ENCODE measurements around the gene P2RX7. TPM values are rescaled to one million over a fixed set of nuclear protein-coding genes. Genes with fewer than 3 reads are reported as not detected.

The P2RX7 gene
- total RNA-seq, 5 donors from 2014 or later (not counting 1 experiment from before 2014, with no cell fraction given), result 4.6 to 11.0 (median 6.9) TPM

DNA sequence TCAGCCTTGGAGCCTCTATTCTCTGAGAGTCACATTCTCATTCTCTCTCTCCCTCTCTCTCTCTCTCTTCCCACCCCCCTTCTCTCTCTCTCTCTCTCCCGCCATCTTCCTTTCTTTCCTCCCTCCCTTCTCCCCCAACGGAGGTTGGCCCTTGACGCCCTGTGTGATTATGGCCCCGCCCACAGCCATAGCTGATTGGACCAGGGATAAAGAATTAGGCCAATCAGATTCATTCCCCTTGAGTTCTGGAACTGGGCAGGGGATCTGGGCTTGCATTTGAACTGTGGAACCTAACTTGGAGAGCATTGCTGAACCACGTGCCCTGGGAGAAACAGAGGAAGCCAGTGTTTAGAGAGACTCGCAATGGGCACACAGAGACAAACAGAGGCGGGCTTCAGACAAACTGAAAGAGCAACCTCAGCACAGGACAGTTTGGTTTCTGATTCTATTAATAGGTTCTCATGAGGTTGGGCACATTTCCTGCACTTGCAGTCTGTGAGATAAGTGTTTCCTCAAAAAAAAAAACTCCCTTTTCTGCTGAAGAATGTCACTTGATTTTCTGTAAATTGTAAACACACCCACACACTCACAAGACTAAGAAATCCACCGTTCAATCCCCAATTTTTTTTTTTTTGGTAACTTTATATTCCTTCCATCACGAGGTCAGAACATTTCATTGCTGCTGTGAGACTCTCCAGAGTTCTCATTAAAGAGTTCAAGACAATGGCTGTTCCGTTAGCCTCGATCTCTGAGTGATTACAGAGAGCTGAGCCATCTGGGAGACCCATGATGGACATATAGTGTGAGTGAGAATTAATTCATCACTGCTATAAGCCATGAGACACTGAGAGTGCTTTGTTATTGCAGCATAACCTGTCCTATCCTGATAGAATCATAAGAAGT, 3.5 kb upstream of the P2RX7 start:
- H3K27ac ChIP-seq (ENCODE audit: low read length), result peak overlapping the region; percentile 92
- peaks cover 31 to 57% of the 10 kb centered on the region in 2 experiments for H3K4me1 ChIP-seq (ENCODE audit: control insufficient read depth in 1 of 2, extremely low read depth in 1 of 2, insufficient read depth in 2 of 2, low read length in 2 of 2)
- peak overlapping the region; percentile 74 to 77 (median 75) for H3K4me3 Mint-ChIP-seq
- POLR2A ChIA-PET, result interaction anchor here (0.6 to 0.7 kb wide), 3 partner anchors 34 to 92 kb away, joined by 5 to 8 read pairs (median 6); no protein-coding TSS in a partner anchor
- DNase-seq, result peak; percentile 62 to 88 (median 75)
- H3K4me1 Mint-ChIP-seq, result peaks cover 79 to 87% (median 81%) of the 10 kb centered on the region in 3 donors
- peak overlapping the region; percentile 89 to 91 for H3K27ac Mint-ChIP-seq
- no peaks in the 10 kb centered on the region for H3K27me3 ChIP-seq (replicated peaks in 1 of 2; ENCODE audit: control insufficient read depth in 2 of 2, extremely low read depth in 1 of 2, insufficient read depth in 2 of 2, low read length in 1 of 2)
- WGBS (ENCODE audit: insufficient coverage), result 0% methylated on average over 5 of the region's 11 CpGs
- CTCF ChIA-PET, result interaction anchor here (0.6 to 0.7 kb wide), 2 partner anchors 10 to 418 kb away, joined by 3 to 9 read pairs; no protein-coding TSS in a partner anchor
- no peaks in the 10 kb centered on the region for H3K36me3 ChIP-seq (ENCODE audit: control insufficient read depth in 2 of 2, extremely low read depth in 1 of 2, insufficient read depth in 1 of 2, low read length in 1 of 2)
- no peaks in the 10 kb centered on the region for H3K9me3 Mint-ChIP-seq
- H3K36me3 Mint-ChIP-seq, result no peaks in the 10 kb centered on the region
- H3K9me3 ChIP-seq, result no peaks in the 10 kb centered on the region
- H3K4me3 ChIP-seq (ENCODE audit: control insufficient read depth in 1 of 2, extremely low read depth in 1 of 2, low read length in 1 of 2), result peak overlapping the region; percentile 38 to 39
- ATAC-seq (replicated peaks in 1 of 4), result peak; percentile 83 to 87 (median 84)
- no peaks in the 10 kb centered on the region for H3K27me3 Mint-ChIP-seq

DNA sequence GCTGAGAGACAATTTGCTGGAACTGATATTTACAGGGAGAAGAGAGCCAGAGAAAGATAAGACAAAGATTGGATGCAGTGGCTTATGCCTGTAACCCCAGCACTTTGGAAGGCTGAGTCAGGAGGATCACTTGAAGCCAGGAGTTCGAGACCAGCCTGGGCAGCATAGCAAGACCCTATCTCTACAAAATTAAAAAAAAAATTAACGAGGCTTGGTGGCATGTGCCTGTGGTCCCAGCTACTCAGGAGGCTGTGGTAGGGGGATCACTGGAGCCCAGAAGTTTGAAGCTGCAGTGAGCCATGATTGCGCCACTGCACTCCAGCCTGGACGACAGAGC, 2.9 kb upstream of the P2RX7 start:
- no peaks in the 10 kb centered on the region for H3K9me3 Mint-ChIP-seq
- H3K4me3 ChIP-seq (ENCODE audit: control insufficient read depth in 1 of 2, extremely low read depth in 1 of 2, low read length in 1 of 2), result peak overlapping the region in 1 of 2 donors; percentile 39
- peaks cover 79 to 87% (median 81%) of the 10 kb centered on the region in 3 donors for H3K4me1 Mint-ChIP-seq
- ATAC-seq (replicated peaks in 1 of 4) (no peak), DNase-seq (no peak)
- no peaks in the 10 kb centered on the region for H3K27me3 Mint-ChIP-seq
- ChIA-PET POLR2A (interaction anchor here in 1 of 2 donors (0.6 kb wide), 1 partner anchor 92 kb away, joined by 5 read pairs; no protein-coding TSS in a partner anchor), CTCF (no interaction called here)
- peak overlapping the region; percentile 74 to 77 (median 75) for H3K4me3 Mint-ChIP-seq
- WGBS (ENCODE audit: insufficient coverage), result no CpG with 5 or more reads among the region's 4 CpGs
- H3K36me3 ChIP-seq (ENCODE audit: control insufficient read depth in 2 of 2, extremely low read depth in 1 of 2, insufficient read depth in 1 of 2, low read length in 1 of 2), result no peaks in the 10 kb centered on the region
- H3K27me3 ChIP-seq (replicated peaks in 1 of 2; ENCODE audit: control insufficient read depth in 2 of 2, extremely low read depth in 1 of 2, insufficient read depth in 2 of 2, low read length in 1 of 2), result no peaks in the 10 kb centered on the region
- peak overlapping the region; percentile 89 to 91 for H3K27ac Mint-ChIP-seq
- peak overlapping the region; percentile 92 for H3K27ac ChIP-seq (ENCODE audit: low read length)
- no peaks in the 10 kb centered on the region for H3K36me3 Mint-ChIP-seq
- no peaks in the 10 kb centered on the region for H3K9me3 ChIP-seq
- peaks cover 26 to 53% of the 10 kb centered on the region in 2 experiments for H3K4me1 ChIP-seq (ENCODE audit: control insufficient read depth in 1 of 2, extremely low read depth in 1 of 2, insufficient read depth in 2 of 2, low read length in 2 of 2)

DNA sequence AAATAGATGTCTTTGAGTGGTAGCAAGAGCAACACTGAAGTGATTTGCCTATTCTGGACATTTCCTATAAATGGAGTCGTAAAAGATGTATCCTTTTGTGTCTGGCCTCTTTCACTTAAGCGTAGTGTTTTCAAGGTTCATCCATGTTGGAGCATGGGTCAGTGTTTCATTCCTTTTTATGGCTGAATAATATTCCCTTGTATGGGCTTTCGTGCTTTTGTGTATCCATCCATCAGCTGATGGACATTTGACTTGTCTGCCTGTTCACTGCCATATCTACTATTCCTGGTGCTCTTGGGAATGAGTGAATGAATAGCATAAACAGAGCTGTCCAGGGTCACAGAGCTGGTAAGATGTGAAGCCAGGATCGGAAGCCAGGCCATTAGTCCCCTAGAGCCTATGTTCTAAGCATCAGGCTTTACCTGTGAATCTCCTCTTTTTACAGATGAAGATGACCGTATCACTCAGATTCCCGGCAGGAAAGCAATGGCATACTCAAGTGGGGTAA, 1.8 kb upstream of the P2RX7 start:
- Histone ChIP-seq H3K4me3 (ENCODE audit: control insufficient read depth in 1 of 2, extremely low read depth in 1 of 2, low read length in 1 of 2) (no peak overlapping the region), H3K9me3 (no peaks in the 10 kb centered on the region), H3K27me3 (replicated peaks in 1 of 2; ENCODE audit: control insufficient read depth in 2 of 2, extremely low read depth in 1 of 2, insufficient read depth in 2 of 2, low read length in 1 of 2) (no peaks in the 10 kb centered on the region), H3K27ac (ENCODE audit: low read length) (no peak overlapping the region), H3K36me3 (ENCODE audit: control insufficient read depth in 2 of 2, extremely low read depth in 1 of 2, insufficient read depth in 1 of 2, low read length in 1 of 2) (no peaks in the 10 kb centered on the region), H3K4me1 (ENCODE audit: control insufficient read depth in 1 of 2, extremely low read depth in 1 of 2, insufficient read depth in 2 of 2, low read length in 2 of 2) (peaks cover 26 to 52% of the 10 kb centered on the region in 2 experiments)
- H3K27ac Mint-ChIP-seq, result peak overlapping the region; percentile 68 to 86
- no peaks in the 10 kb centered on the region for H3K9me3 Mint-ChIP-seq
- no peaks in the 10 kb centered on the region for H3K27me3 Mint-ChIP-seq
- DNase-seq (no peak), ATAC-seq (replicated peaks in 1 of 4) (no peak)
- no peaks in the 10 kb centered on the region for H3K36me3 Mint-ChIP-seq
- CTCF ChIA-PET, result no interaction called here
- peak overlapping the region in 2 of 3 donors; percentile 29 to 87 for H3K4me3 Mint-ChIP-seq
- 67% methylated on average over 3 of the region's 6 CpGs for WGBS (ENCODE audit: insufficient coverage)
- peaks cover 75 to 82% (median 77%) of the 10 kb centered on the region in 3 donors for H3K4me1 Mint-ChIP-seq
- POLR2A ChIA-PET, result interaction anchor here in 1 of 2 donors (0.6 kb wide), 1 partner anchor 478 kb away, joined by 3 read pairs; no protein-coding TSS in a partner anchor

DNA sequence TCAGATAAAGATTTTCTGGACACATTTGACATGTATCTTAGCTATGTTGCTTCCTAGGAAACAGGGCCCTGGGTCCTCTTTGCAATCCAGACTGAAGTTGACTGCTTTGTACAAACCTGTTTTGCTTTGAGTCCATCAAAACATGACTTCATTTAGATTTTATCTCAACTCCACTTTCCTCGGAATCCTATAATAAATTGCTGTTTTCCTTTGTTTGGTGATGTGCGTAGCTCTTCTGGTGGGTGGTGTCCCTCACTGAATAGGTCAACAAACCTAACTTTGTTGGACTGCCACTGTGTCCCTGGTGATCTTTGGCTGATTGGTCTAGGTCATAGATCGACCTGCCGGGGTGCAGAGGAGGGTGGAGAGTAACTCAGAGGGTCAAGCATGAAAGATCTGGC, 735 bp upstream of the P2RX7 start:
- no peaks in the 10 kb centered on the region for H3K9me3 ChIP-seq
- H3K4me1 ChIP-seq (ENCODE audit: control insufficient read depth in 1 of 2, extremely low read depth in 1 of 2, insufficient read depth in 2 of 2, low read length in 2 of 2), result peaks cover 26 to 52% of the 10 kb centered on the region in 2 experiments
- peaks cover 72 to 74% (median 74%) of the 10 kb centered on the region in 3 donors for H3K4me1 Mint-ChIP-seq
- H3K36me3 Mint-ChIP-seq, result no peaks in the 10 kb centered on the region
- H3K4me3 ChIP-seq (ENCODE audit: control insufficient read depth in 1 of 2, extremely low read depth in 1 of 2, low read length in 1 of 2), result no peak overlapping the region
- peak overlapping the region in 2 of 3 donors; percentile 87 to 89 for H3K4me3 Mint-ChIP-seq
- ChIA-PET CTCF (no interaction called here), POLR2A (no interaction called here)
- WGBS (ENCODE audit: insufficient coverage), result no CpG with 5 or more reads among the region's 4 CpGs
- H3K9me3 Mint-ChIP-seq, result no peaks in the 10 kb centered on the region
- DNase-seq (no peak), ATAC-seq (replicated peaks in 1 of 4) (no peak)
- no peaks in the 10 kb centered on the region for H3K27me3 ChIP-seq (replicated peaks in 1 of 2; ENCODE audit: control insufficient read depth in 2 of 2, extremely low read depth in 1 of 2, insufficient read depth in 2 of 2, low read length in 1 of 2)
- H3K27me3 Mint-ChIP-seq, result no peaks in the 10 kb centered on the region
- no peaks in the 10 kb centered on the region for H3K36me3 ChIP-seq (ENCODE audit: control insufficient read depth in 2 of 2, extremely low read depth in 1 of 2, insufficient read depth in 1 of 2, low read length in 1 of 2)
- no peak overlapping the region for H3K27ac ChIP-seq (ENCODE audit: low read length)
- H3K27ac Mint-ChIP-seq, result peak overlapping the region; percentile 16 to 86

DNA sequence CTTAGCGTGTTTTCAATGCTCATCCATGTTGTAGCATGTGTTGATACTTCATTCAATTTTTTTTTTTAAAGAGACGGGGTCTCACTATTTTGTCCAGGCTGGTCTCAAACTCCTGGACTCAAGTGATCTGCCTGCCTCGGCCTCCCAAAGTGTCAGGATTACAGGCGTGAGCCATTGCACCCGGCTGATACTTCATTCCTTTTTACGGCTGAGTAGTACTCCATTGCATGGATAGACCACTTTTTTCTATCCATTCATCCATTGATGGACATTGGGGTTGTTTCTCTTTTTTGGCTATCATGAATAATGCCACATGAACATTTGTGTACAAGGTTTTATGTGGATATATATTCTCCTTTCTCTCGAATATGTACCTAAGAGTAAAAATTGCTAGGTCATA, 1.2 kb downstream of the P2RX7 start:
- no peak for ATAC-seq (replicated peaks in 1 of 4)
- DNase-seq, result no peak
- ChIA-PET POLR2A (no interaction called here), CTCF (no interaction called here)
- Histone ChIP-seq H3K36me3 (ENCODE audit: control insufficient read depth in 2 of 2, extremely low read depth in 1 of 2, insufficient read depth in 1 of 2, low read length in 1 of 2) (peaks cover 0 to 6% of the 10 kb centered on the region in 2 donors), H3K27me3 (replicated peaks in 1 of 2; ENCODE audit: control insufficient read depth in 2 of 2, extremely low read depth in 1 of 2, insufficient read depth in 2 of 2, low read length in 1 of 2) (no peaks in the 10 kb centered on the region), H3K9me3 (no peaks in the 10 kb centered on the region), H3K27ac (ENCODE audit: low read length) (no peak overlapping the region), H3K4me1 (ENCODE audit: control insufficient read depth in 1 of 2, extremely low read depth in 1 of 2, insufficient read depth in 2 of 2, low read length in 2 of 2) (peaks cover 22 to 41% of the 10 kb centered on the region in 2 experiments), H3K4me3 (ENCODE audit: control insufficient read depth in 1 of 2, extremely low read depth in 1 of 2, low read length in 1 of 2) (no peak overlapping the region)
- Mint-ChIP-seq H3K9me3 (no peaks in the 10 kb centered on the region), H3K4me1 (peaks cover 55 to 59% (median 57%) of the 10 kb centered on the region in 3 donors), H3K36me3 (peaks cover 7% of the 10 kb centered on the region), H3K4me3 (peak overlapping the region; percentile 69 to 87 (median 83)), H3K27ac (peak overlapping the region; percentile 34 to 63), H3K27me3 (no peaks in the 10 kb centered on the region)
- 100% methylated on average over 1 of the region's 7 CpGs for WGBS (ENCODE audit: insufficient coverage)

DNA sequence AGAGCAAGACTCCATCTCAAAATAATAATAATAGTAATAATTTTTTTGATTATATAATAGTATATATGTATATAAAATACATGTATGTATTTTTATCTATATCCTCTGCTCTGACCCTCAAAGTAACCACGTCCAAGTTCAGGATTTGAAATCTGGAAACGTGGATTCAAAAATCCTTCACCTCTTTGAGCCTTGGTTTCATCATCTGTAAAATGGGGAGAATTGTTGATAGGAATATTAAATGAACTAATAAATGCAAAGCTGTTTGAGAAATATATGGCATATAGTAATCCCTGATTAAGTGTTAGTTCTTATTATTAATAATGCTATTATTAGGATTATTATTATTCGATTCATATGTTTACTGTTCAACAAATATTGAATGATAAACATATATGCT, 2.6 kb downstream of the P2RX7 start:
- WGBS (ENCODE audit: insufficient coverage), result no CpG with 5 or more reads among the region's 3 CpGs
- POLR2A ChIA-PET, result interaction anchor here (0.6 to 0.7 kb wide), 3 partner anchors 113 to 251 kb away, joined by 3 to 5 read pairs (median 3); no protein-coding TSS in a partner anchor
- Mint-ChIP-seq H3K27me3 (no peaks in the 10 kb centered on the region), H3K9me3 (no peaks in the 10 kb centered on the region), H3K27ac (no peak overlapping the region), H3K4me3 (no peak overlapping the region), H3K36me3 (peaks cover 13% of the 10 kb centered on the region), H3K4me1 (peaks cover 45 to 46% (median 46%) of the 10 kb centered on the region in 3 donors)
- peaks cover 0 to 6% of the 10 kb centered on the region in 2 donors for H3K36me3 ChIP-seq (ENCODE audit: control insufficient read depth in 2 of 2, extremely low read depth in 1 of 2, insufficient read depth in 1 of 2, low read length in 1 of 2)
- no peaks in the 10 kb centered on the region for H3K27me3 ChIP-seq (replicated peaks in 1 of 2; ENCODE audit: control insufficient read depth in 2 of 2, extremely low read depth in 1 of 2, insufficient read depth in 2 of 2, low read length in 1 of 2)
- peaks cover 9 to 29% of the 10 kb centered on the region in 2 experiments for H3K4me1 ChIP-seq (ENCODE audit: control insufficient read depth in 1 of 2, extremely low read depth in 1 of 2, insufficient read depth in 2 of 2, low read length in 2 of 2)
- no peak overlapping the region for H3K4me3 ChIP-seq (ENCODE audit: control insufficient read depth in 1 of 2, extremely low read depth in 1 of 2, low read length in 1 of 2)
- no peak overlapping the region for H3K27ac ChIP-seq (ENCODE audit: low read length)
- DNase-seq, result no peak
- CTCF ChIA-PET, result no interaction called here
- no peak for ATAC-seq (replicated peaks in 1 of 4)
- no peaks in the 10 kb centered on the region for H3K9me3 ChIP-seq
